ENCODE data around the gene RPS6KA5. TPM values are rescaled to one million over a fixed set of nuclear protein-coding genes. Genes with fewer than 3 reads are reported as not detected.
A peak's percentile ranks its signal among the peaks of the same experiment; 100 is the strongest.
"Not testable (repeated sequence)": the region's sequence is repeated elsewhere in the genome, so short reads cannot be mapped to it uniquely, and the experiment has no call there.

RPS6KA5 gene
- total RNA-seq, 1 donor from 2014 or later: 1.8 TPM

DNA sequence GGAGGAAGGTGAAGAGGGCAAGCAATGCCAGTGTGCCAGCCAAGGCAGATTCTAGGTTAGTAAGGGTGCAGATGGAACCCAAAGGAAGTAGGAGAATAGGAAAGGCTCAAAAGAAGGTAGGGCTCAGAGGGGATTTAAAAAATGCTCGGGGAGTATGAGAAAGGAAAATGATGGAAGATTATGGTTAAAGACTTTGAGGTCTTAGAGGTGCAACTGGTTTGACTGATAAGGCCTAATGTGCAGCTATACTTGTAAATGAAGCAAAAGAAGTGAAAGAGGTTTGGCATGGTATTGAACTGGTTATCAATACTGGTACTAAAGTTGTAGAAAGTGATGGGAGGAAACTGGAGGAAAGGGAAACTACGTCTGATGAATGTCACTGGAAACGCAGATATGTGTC lies 94.7 kb downstream of the RPS6KA5 start:
- TF ChIP-seq, protein P1, sequence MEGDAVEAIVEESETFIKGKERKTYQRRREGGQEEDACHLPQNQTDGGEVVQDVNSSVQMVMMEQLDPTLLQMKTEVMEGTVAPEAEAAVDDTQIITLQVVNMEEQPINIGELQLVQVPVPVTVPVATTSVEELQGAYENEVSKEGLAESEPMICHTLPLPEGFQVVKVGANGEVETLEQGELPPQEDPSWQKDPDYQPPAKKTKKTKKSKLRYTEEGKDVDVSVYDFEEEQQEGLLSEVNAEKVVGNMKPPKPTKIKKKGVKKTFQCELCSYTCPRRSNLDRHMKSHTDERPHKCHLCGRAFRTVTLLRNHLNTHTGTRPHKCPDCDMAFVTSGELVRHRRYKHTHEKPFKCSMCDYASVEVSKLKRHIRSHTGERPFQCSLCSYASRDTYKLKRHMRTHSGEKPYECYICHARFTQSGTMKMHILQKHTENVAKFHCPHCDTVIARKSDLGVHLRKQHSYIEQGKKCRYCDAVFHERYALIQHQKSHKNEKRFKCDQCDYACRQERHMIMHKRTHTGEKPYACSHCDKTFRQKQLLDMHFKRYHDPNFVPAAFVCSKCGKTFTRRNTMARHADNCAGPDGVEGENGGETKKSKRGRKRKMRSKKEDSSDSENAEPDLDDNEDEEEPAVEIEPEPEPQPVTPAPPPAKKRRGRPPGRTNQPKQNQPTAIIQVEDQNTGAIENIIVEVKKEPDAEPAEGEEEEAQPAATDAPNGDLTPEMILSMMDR (IDR thresholded peaks at IDR 0.05; ENCODE audit: insufficient read depth, low read length, severe bottlenecking): no peak
- DNase-seq (ENCODE audit: low read depth) (no peak), FAIRE-seq (no peak)
- no peaks in the 10 kb centered on the region for H3K36me3 ChIP-seq (ENCODE audit: control insufficient read depth, insufficient read depth, low read length)
- no peaks in the 10 kb centered on the region for H3K27me3 ChIP-seq (ENCODE audit: control insufficient read depth, insufficient read depth, low read length)
- no peak overlapping the region for H3K4me3 ChIP-seq (ENCODE audit: low read depth, low read length)

DNA sequence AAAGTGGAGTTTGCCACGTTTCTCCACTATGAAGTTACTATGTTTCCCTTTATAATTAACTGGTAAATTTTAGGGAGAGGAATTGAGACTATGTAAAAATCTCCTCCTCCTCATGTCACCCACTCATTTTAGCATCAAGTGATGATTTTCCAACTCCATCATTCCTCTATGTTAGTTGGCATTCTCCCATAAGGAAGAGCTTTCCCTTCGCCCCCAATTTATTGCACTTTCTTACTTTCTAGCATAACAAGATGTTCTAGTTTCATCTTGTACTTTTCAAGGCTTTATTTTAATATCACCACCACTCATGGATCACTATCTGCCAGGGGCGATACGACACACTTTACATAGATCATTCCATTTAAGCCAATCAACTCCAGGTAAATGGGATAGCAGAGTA lies 97.1 kb downstream of the RPS6KA5 start:
- TF ChIP-seq, protein P1 (IDR thresholded peaks at IDR 0.05; ENCODE audit: insufficient read depth, low read length, severe bottlenecking): no peak
- no peaks in the 10 kb centered on the region for H3K36me3 ChIP-seq (ENCODE audit: control insufficient read depth, insufficient read depth, low read length)
- H3K4me3 ChIP-seq (ENCODE audit: low read depth, low read length): no peak overlapping the region
- no peaks in the 10 kb centered on the region for H3K27me3 ChIP-seq (ENCODE audit: control insufficient read depth, insufficient read depth, low read length)
- FAIRE-seq: no peak
- no peak for DNase-seq (ENCODE audit: low read depth)

DNA sequence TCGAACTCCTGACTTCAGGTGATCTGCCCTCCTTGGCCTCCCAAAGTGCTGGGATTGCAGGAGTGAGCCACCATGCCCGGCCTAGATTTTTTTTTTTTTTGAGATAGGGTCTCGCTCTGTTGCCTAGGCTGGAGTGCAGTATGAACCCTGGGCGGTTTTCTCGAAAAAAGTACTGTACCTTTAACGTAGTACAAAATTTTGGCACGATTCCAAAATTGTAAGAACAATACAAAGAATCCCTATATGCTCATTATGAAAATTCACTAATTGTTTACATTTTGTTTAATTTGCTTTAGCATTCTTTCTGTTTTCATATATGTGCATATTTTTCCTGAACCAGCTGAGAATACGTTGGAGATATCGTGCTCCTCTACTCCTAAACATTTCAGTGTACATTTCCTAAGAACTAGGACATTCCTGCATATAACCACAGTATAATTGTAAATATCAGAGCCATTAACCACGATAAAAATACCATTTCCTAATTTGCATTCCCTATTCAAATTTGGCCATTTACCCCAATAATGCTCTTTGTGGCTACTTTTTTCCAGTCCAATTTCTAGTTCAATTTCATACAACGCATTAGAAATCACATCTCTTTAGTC lies 97.8 kb downstream of the RPS6KA5 start:
- DNase-seq (ENCODE audit: low read depth) (no peak), FAIRE-seq (no peak)
- H3K27me3 ChIP-seq (ENCODE audit: control insufficient read depth, insufficient read depth, low read length): no peaks in the 10 kb centered on the region
- no peaks in the 10 kb centered on the region for H3K36me3 ChIP-seq (ENCODE audit: control insufficient read depth, insufficient read depth, low read length)
- TF ChIP-seq, protein P1 (IDR thresholded peaks at IDR 0.05; ENCODE audit: insufficient read depth, low read length, severe bottlenecking): no peak
- no peak overlapping the region for H3K4me3 ChIP-seq (ENCODE audit: low read depth, low read length)

DNA sequence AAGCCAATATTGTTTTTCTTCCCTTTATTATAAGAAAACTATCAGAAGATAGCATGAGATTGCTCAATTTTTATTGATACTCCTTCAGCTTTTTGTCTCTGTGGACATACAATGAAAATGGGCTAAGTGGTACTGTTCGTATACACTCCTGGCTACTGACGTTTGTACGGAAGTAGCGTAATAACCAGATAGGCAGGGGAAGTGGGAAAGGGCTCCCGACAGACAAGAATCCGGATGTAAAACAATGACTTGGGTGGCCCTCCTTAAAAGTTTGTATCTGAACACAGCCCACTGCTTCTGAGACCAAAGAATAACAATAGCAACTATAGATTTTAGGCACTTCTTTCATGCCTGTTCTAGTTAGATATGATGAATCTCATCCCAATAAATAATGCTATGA lies 99.6 kb downstream of the RPS6KA5 start:
- FAIRE-seq: no peak
- no peak overlapping the region for H3K4me3 ChIP-seq (ENCODE audit: low read depth, low read length)
- TF ChIP-seq, protein P1 (IDR thresholded peaks at IDR 0.05; ENCODE audit: insufficient read depth, low read length, severe bottlenecking): no peak
- no peak for DNase-seq (ENCODE audit: low read depth)
- H3K27me3 ChIP-seq (ENCODE audit: control insufficient read depth, insufficient read depth, low read length): no peaks in the 10 kb centered on the region
- no peaks in the 10 kb centered on the region for H3K36me3 ChIP-seq (ENCODE audit: control insufficient read depth, insufficient read depth, low read length)

DNA sequence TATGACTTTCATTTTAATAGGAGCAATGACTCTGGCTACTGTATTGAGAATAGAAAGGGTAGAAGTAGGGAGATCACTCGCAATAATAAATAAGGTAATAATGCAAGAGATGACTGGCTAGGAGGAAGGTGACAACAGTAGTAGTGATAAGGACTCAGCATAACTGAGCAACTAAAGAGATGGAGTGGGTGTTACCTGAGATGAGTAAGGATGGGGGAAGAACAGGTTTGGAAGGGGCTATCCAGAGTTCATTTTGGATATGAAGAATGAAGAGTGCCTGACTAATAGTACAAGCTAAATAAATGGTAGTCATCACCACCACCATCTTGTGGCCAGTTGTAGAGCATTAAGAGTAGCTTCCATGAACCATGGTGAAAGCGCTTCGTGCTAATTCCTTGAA lies 101.1 kb downstream of the RPS6KA5 start:
- Histone ChIP-seq H3K36me3 (ENCODE audit: control insufficient read depth, insufficient read depth, low read length) (no peaks in the 10 kb centered on the region), H3K4me3 (ENCODE audit: low read depth, low read length) (no peak overlapping the region), H3K27me3 (ENCODE audit: control insufficient read depth, insufficient read depth, low read length) (no peaks in the 10 kb centered on the region)
- FAIRE-seq (no peak), DNase-seq (ENCODE audit: low read depth) (peak; percentile 17)
- TF ChIP-seq, protein P1 (IDR thresholded peaks at IDR 0.05; ENCODE audit: insufficient read depth, low read length, severe bottlenecking): no peak

DNA sequence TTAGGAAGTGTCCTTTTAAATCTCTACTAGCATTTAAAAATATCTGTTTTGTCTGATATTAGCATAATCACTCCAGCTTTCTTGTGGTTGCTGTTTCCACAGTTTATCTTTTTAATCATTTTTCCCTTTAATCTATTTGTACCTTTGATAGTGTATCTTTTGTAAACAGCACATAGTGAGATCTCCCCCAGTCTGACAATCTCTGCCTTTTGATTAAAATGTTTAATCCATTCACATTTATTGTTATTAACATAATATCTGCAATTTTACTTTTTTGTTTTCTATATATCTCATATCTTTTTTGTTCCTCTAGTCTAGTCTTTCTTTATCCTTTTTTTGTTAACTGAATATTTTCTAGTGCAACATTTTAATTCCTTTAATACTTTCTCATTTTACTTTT lies 104.2 kb downstream of the RPS6KA5 start:
- TF ChIP-seq, protein P1 (IDR thresholded peaks at IDR 0.05; ENCODE audit: insufficient read depth, low read length, severe bottlenecking): no peak
- H3K36me3 ChIP-seq (ENCODE audit: control insufficient read depth, insufficient read depth, low read length): no peaks in the 10 kb centered on the region
- FAIRE-seq (no peak), DNase-seq (ENCODE audit: low read depth) (no peak)
- H3K4me3 ChIP-seq (ENCODE audit: low read depth, low read length): no peak overlapping the region
- no peaks in the 10 kb centered on the region for H3K27me3 ChIP-seq (ENCODE audit: control insufficient read depth, insufficient read depth, low read length)

DNA sequence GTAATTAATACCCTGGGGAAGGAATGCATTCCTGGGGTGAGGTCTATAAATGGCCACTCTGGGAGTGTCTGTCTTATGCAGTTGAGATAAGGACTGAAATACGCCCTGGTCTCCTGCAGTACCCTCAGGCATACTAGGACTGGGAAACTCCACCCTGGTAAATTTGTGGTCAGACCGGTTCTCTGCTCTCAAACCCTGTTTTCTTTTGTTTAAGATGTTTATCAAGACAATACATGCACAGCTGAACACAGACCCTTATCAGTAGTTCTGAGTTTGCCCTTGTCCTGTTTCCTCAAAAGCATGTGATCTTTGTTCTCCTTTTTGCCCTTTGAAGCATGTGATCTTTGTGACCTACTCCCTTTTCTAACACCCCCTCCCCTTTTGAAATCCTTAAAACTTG lies 106.8 kb downstream of the RPS6KA5 start:
- not testable (repeated sequence) for H3K4me3 ChIP-seq (ENCODE audit: low read depth, low read length); H3K36me3 ChIP-seq (ENCODE audit: control insufficient read depth, insufficient read depth, low read length); H3K27me3 ChIP-seq (ENCODE audit: control insufficient read depth, insufficient read depth, low read length); FAIRE-seq
- DNase-seq (ENCODE audit: low read depth): peak; percentile 30

Data from bronchial epithelial cell (primary cell).